Iris pigment epithelial cell (primary cell): Measurements from ENCODE around the gene KCNAB2.
"Not testable (repeated sequence)": the region's sequence is repeated elsewhere in the genome, so short reads cannot be mapped to it uniquely, and the experiment has no call there.

Experiments
- DNase-seq: peaks from one replicate; pipeline ENCODE4 v3.0.0-alpha.2; 2011; ENCODE audit warnings: low read depth

Gene KCNAB2

DNA sequence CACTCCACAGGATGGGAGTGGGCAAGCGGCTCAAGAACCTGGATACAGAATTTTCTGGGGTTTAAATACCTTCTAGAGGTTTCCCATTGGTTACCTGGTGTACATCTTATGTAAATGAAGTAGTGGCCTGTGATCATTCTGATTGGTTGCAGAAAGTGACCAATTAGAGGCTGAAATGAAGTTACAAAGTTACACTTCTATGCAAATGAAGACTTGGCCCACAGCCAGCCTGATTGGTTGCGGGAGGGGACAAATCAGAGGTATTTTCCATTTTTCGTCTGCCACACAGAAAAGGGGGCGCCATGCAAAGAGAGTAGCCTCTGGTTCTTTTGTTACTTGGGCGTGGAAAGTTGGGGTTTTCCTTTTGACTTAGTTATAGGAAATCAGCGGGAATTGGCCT, 8.9 kb downstream of the KCNAB2 start:
- no peak for DNase-seq

GRCh38 chr1:6056572-6056948, 10.9 kb downstream of the KCNAB2 start:
- no peak for DNase-seq

DNA sequence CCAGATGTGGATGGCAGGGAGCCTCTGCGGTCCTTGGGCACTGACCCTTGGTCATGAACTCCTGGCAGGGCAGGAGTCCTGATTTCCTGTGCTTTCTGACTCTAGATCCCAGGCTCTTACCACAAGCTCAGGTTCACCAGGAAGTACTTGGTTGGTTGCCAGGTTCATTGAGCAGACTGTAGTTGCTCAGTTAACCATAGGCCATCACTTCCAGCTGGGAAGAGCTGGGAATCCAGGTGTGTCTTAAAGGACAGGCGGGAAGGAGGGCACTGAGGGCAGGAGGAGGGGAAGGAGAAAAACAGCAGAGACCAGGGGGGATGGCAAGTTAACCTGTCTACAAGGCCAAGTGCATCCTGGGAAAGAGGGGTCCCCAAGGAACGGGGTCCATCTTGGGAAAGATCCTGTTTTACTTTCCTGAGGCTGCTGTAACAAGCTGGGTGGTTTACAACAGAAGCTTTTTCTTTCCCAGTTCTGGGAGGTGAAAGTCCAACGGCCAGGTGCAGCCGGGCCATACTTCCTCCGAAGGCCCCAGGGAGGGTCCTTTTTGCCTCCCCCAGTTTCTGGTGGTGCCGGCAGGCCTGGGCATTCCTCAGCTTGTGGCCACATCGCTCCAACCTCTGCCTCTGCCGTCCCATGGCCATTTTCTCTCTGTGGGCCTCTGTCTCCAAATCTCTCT, 11.6 kb downstream of the KCNAB2 start:
- no peak for DNase-seq

GRCh38 chr1:6059866-6060265, 14.2 kb downstream of the KCNAB2 start:
- no peak for DNase-seq

DNA sequence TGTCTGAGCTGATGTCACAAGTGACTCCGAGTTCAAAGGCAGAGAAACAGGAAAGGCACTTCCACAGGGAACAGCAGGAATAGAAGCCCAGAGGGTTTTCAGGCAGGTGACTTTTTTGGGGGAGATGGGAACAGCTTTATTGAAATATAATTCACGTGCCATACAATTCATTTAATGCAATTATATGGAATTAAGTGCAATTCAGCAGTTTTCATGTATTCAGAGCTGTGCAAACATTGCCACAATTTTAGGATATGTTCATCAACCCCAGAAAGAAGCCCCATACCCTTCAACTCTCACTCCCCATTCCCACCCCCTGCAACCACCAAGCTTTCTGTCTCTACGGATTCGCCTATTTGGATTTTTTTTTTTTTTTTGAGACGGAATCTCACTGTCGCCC, 17.0 kb downstream of the KCNAB2 start:
- no peak for DNase-seq

GRCh38 chr1:6063532-6064053, 17.9 kb downstream of the KCNAB2 start:
- DNase-seq: not testable (repeated sequence)

- DNase-seq: no peak
Observed at GRCh38 chr1:6065093-6065858, 19.6 kb downstream of the KCNAB2 start.

- DNase-seq: no peak
Observed at GRCh38 chr1:6066680-6067079, 21.0 kb downstream of the KCNAB2 start.

- DNase-seq: no peak
Observed at GRCh38 chr1:6068073-6068472, 22.4 kb downstream of the KCNAB2 start.

- DNase-seq: no peak
Observed at GRCh38 chr1:6068932-6069331, 23.2 kb downstream of the KCNAB2 start.

DNA sequence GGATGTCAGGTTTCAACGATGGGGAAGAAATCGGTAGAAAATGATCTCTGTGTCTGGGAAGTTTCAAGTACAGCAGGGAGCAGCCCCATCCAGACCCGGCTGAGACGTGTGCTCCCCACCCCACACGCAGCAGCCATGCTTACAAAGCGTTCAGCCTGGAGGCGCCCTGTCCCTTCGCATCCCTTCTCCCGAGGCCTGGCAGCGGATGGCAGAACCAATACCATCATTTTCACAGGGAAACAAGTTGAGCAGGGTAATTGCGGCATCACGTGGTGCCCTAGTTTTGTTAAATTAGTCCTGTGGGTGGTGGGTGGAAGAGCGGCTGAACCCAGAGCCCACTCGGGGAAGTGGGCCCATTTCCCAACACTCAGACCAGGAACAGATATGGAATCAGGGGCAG, 23.9 kb downstream of the KCNAB2 start:
- no peak for DNase-seq

GRCh38 chr1:6070450-6070974, 24.8 kb downstream of the KCNAB2 start:
- no peak for DNase-seq

DNA sequence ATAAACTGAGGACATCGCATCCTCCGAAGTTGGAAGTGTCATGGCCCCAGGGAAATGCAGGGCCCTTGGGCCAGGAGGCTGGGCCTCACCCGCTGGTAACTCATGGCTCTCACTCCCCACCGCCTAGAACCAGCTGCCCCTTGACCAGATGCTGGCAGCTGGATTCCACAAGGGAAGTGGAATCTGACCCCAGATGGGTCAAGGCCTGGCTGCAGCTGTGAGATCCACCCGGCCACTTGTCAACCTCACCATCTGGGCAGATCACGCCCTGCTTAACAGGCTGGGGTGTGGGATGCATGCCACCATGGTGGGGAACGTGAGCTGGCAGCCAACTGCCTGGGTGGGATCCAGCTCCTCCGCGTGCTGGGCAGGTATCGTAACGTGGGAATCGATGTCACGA, 25.5 kb downstream of the KCNAB2 start:
- DNase-seq: no peak

GRCh38 chr1:6072774-6073479, 27.2 kb downstream of the KCNAB2 start:
- DNase-seq: no peak

- no peak for DNase-seq
Observed at GRCh38 chr1:6073480-6074053, 27.9 kb downstream of the KCNAB2 start.

GRCh38 chr1:6074192-6074901, 28.7 kb downstream of the KCNAB2 start:
- no peak for DNase-seq

GRCh38 chr1:6075748-6076147, 30.1 kb downstream of the KCNAB2 start:
- DNase-seq: no peak

DNA sequence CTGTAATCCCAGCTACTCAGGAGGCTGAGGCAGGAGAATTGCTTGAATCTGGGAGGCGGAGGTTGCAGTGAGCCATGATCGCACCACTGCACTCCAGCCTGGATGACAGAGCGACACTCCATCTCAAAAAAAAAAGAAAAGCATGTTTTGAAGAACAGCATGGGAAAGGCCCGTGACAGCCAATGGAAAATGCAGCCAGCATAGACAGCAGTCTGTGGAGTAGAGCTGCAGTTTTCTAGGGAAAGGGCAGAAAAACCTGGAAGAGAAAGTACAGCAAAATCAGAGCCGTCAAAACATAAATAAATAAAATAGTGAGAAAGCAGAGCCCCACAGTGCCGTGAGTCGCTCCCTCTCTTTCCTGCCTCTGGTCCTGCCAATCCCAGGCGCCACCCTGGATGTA, 31.4 kb downstream of the KCNAB2 start:
- DNase-seq: not testable (repeated sequence)

- no peak for DNase-seq
Observed at GRCh38 chr1:6077506-6077905, 31.8 kb downstream of the KCNAB2 start.

DNA sequence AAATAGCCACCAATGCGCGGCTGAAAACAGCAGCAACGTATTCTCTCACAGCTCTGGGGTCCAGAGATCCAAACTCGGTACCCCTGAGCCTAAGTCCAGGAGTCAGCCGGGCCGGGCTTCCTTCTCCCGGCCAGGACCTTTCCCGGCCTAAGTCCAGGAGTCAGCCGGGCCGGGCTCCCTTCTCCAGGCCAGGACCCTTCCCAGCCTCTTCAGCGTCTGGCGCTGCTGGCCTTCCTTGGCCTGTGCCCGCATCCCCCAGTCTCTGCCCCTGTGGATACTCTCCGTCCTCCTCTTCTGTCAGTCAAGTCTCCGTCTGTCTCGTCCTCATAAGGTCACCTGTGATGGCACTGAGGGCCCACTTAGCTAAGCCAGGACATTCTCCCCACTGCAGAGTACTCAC, 32.2 kb downstream of the KCNAB2 start:
- DNase-seq: no peak

DNA sequence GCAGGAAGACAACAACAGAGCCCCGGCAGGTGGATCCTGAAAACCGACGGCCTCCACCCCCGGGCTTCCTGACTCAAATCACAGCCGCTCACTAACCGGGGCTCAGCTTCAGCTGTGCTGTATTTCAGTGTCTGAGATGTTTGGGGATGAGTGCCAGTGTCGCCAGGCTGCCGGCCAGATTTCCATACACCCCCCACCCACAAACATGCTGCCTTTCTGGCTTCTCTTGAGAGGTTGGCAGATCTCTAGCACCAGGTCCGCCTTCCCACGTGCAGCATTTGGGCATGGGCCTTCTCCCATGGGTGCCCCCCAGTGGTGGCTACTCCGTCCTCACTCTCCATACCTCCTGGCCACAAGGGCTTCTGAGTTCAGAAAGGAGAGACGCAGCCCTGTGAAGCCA, 34.8 kb downstream of the KCNAB2 start:
- DNase-seq: no peak

DNA sequence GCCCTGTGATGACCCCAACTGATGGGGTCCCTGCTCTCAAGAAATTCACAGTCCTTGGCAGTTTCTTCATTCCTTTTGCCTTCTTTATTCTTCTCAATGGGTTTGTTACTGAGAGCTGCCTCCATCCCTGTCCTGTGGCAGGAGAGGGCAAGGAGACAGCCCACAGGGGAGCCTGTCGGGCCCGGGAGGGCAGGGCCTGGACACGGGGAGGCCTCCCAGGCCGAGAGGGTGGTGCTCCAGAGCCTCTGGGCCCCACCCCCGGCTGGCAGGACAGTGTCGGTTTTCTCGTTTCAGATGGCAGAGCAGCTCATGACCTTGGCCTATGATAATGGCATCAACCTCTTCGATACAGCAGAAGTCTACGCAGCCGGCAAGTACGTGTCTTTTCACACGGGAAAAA, 36.2 kb downstream of the KCNAB2 start:
- DNase-seq: no peak
